HG02852 (cell line): ENCODE results near the gene RBM6.
"Not testable (repeated sequence)": the region's sequence is repeated elsewhere in the genome, so short reads cannot be mapped to it uniquely, and the experiment has no call there.

Experiments
- ATAC-seq: cut with Tn5 transposase; IDR thresholded peaks from one replicate; pipeline ENCODE4 v1.9.1; 2021; ENCODE audit warnings: mild to moderate bottlenecking, moderate library complexity; ENCODE audit not compliant: unreplicated experiment

The RBM6 gene

GRCh38 chr3:49968346-49968745, 28.4 kb downstream of the RBM6 start:
- ATAC-seq: no peak

- no peak for ATAC-seq
These were observed 32.7 kb downstream of the RBM6 start for GRCh38 chr3:49972656-49973055.

GRCh38 chr3:49976942-49977341, 37.0 kb downstream of the RBM6 start:
- ATAC-seq: no peak

- no peak for ATAC-seq
These were observed 44.4 kb downstream of the RBM6 start for GRCh38 chr3:49984394-49984793.

GRCh38 chr3:49992326-49992725, 52.4 kb downstream of the RBM6 start:
- ATAC-seq: no peak

- ATAC-seq: no peak
These were observed 54.5 kb downstream of the RBM6 start for GRCh38 chr3:49994476-49994875.

- no peak for ATAC-seq
These were observed 56.1 kb downstream of the RBM6 start for GRCh38 chr3:49996016-49996415.

- ATAC-seq: no peak
These were observed 57.9 kb downstream of the RBM6 start for GRCh38 chr3:49997862-49998261.

- no peak for ATAC-seq
These were observed 58.4 kb downstream of the RBM6 start for GRCh38 chr3:49998326-49998725.

GRCh38 chr3:50001511-50001910, 61.6 kb downstream of the RBM6 start:
- ATAC-seq: no peak

GRCh38 chr3:50003216-50003615, 63.3 kb downstream of the RBM6 start:
- ATAC-seq: no peak

GRCh38 chr3:50003824-50004223, 63.9 kb downstream of the RBM6 start:
- ATAC-seq: no peak

- ATAC-seq: no peak
These were observed 69.0 kb downstream of the RBM6 start for GRCh38 chr3:50008931-50009330.

GRCh38 chr3:50010959-50011358, 71.0 kb downstream of the RBM6 start:
- ATAC-seq: no peak

GRCh38 chr3:50015918-50016317, 76.0 kb downstream of the RBM6 start:
- ATAC-seq: no peak

GRCh38 chr3:50028346-50028745, 88.4 kb downstream of the RBM6 start:
- ATAC-seq: no peak

GRCh38 chr3:50031201-50031600, 91.3 kb downstream of the RBM6 start:
- not testable (repeated sequence) for ATAC-seq

- ATAC-seq: no peak
These were observed 105.0 kb downstream of the RBM6 start for GRCh38 chr3:50044976-50045375.

- no peak for ATAC-seq
These were observed 107.5 kb downstream of the RBM6 start for GRCh38 chr3:50047426-50047825.

GRCh38 chr3:50050361-50050760, 110.4 kb downstream of the RBM6 start:
- ATAC-seq: no peak

- ATAC-seq: no peak
These were observed 117.8 kb downstream of the RBM6 start for GRCh38 chr3:50057756-50058155.

GRCh38 chr3:50068134-50068533, 128.2 kb downstream of the RBM6 start:
- no peak for ATAC-seq

GRCh38 chr3:50078091-50078490, 138.1 kb downstream of the RBM6 start:
- no peak for ATAC-seq

- no peak for ATAC-seq
These were observed 138.7 kb downstream of the RBM6 start for GRCh38 chr3:50078622-50079021.
